ENCODE measurements around the gene FLRT3.

FLRT3 gene

GRCh38 chr20:14313341-14314020 is 23.9 kb downstream of the FLRT3 start:
- H3K4me1 ChIP-seq (ENCODE audit: insufficient read depth, low read length) = peaks cover 9% of the 10 kb centered on the region
- no peaks in the 10 kb centered on the region for H3K9me3 ChIP-seq (ENCODE audit: low read length)
- no peak overlapping the region for H3K4me3 ChIP-seq (ENCODE audit: low read depth in 1 of 2, low read length in 2 of 2)

GRCh38 chr20:14312001-14312400 is 25.4 kb downstream of the FLRT3 start:
- Histone ChIP-seq H3K27me3 (ENCODE audit: control insufficient read depth in 1 of 2, insufficient read depth in 2 of 2, low read length in 2 of 2) (no peaks in the 10 kb centered on the region), H3K4me1 (ENCODE audit: insufficient read depth, low read length) (peaks cover 13% of the 10 kb centered on the region), H3K9ac (ENCODE audit: low read length) (no peak overlapping the region), H3K4me3 (ENCODE audit: low read depth in 1 of 2, low read length in 2 of 2) (no peak overlapping the region), H3K27ac (ENCODE audit: low read depth, low read length) (no peak overlapping the region), H3K9me3 (ENCODE audit: low read length) (no peaks in the 10 kb centered on the region), H3K36me3 (ENCODE audit: insufficient read depth, low read length) (no peaks in the 10 kb centered on the region)

More at GRCh38 chr20:14313341-14314020, 23.9 kb downstream of the FLRT3 start:
- H3K9ac ChIP-seq (ENCODE audit: low read length) = no peak overlapping the region
- no peaks in the 10 kb centered on the region for H3K36me3 ChIP-seq (ENCODE audit: insufficient read depth, low read length)
- H3K27ac ChIP-seq (ENCODE audit: low read depth, low read length) = no peak overlapping the region
- no peaks in the 10 kb centered on the region for H3K27me3 ChIP-seq (ENCODE audit: control insufficient read depth in 1 of 2, insufficient read depth in 2 of 2, low read length in 2 of 2)

- H3K9ac ChIP-seq (ENCODE audit: low read length) = no peak overlapping the region
- no peak overlapping the region for H3K27ac ChIP-seq (ENCODE audit: low read depth, low read length)
- H3K4me1 ChIP-seq (ENCODE audit: insufficient read depth, low read length) = peaks cover 13% of the 10 kb centered on the region
- no peaks in the 10 kb centered on the region for H3K9me3 ChIP-seq (ENCODE audit: low read length)
- no peaks in the 10 kb centered on the region for H3K27me3 ChIP-seq (ENCODE audit: control insufficient read depth in 1 of 2, insufficient read depth in 2 of 2, low read length in 2 of 2)
- no peak overlapping the region for H3K4me3 ChIP-seq (ENCODE audit: low read depth in 1 of 2, low read length in 2 of 2)
- H3K36me3 ChIP-seq (ENCODE audit: insufficient read depth, low read length) = no peaks in the 10 kb centered on the region
These were observed 26.3 kb downstream of the FLRT3 start for GRCh38 chr20:14310977-14311627.

GRCh38 chr20:14307956-14308355 is 29.5 kb downstream of the FLRT3 start:
- Histone ChIP-seq H3K9ac (ENCODE audit: low read length) (no peak overlapping the region), H3K27ac (ENCODE audit: low read depth, low read length) (no peak overlapping the region), H3K4me1 (ENCODE audit: insufficient read depth, low read length) (peaks cover 13% of the 10 kb centered on the region)

GRCh38 chr20:14304472-14304871 is 32.9 kb downstream of the FLRT3 start:
- Histone ChIP-seq H3K9me3 (ENCODE audit: low read length) (no peaks in the 10 kb centered on the region), H3K27me3 (ENCODE audit: control insufficient read depth in 1 of 2, insufficient read depth in 2 of 2, low read length in 2 of 2) (no peaks in the 10 kb centered on the region), H3K27ac (ENCODE audit: low read depth, low read length) (no peak overlapping the region), H3K9ac (ENCODE audit: low read length) (no peak overlapping the region), H3K36me3 (ENCODE audit: insufficient read depth, low read length) (no peaks in the 10 kb centered on the region), H3K4me3 (ENCODE audit: low read depth in 1 of 2, low read length in 2 of 2) (no peak overlapping the region), H3K4me1 (ENCODE audit: insufficient read depth, low read length) (peaks cover 8% of the 10 kb centered on the region)

More at GRCh38 chr20:14307956-14308355, 29.5 kb downstream of the FLRT3 start:
- Histone ChIP-seq H3K36me3 (ENCODE audit: insufficient read depth, low read length) (no peaks in the 10 kb centered on the region), H3K9me3 (ENCODE audit: low read length) (no peaks in the 10 kb centered on the region), H3K4me3 (ENCODE audit: low read depth in 1 of 2, low read length in 2 of 2) (no peak overlapping the region), H3K27me3 (ENCODE audit: control insufficient read depth in 1 of 2, insufficient read depth in 2 of 2, low read length in 2 of 2) (no peaks in the 10 kb centered on the region)

GRCh38 chr20:14303651-14304050 is 33.8 kb downstream of the FLRT3 start:
- H3K27ac ChIP-seq (ENCODE audit: low read depth, low read length) = no peak overlapping the region
- no peaks in the 10 kb centered on the region for H3K9me3 ChIP-seq (ENCODE audit: low read length)
- H3K4me3 ChIP-seq (ENCODE audit: low read depth in 1 of 2, low read length in 2 of 2) = no peak overlapping the region
- peaks cover 6% of the 10 kb centered on the region for H3K4me1 ChIP-seq (ENCODE audit: insufficient read depth, low read length)
- H3K36me3 ChIP-seq (ENCODE audit: insufficient read depth, low read length) = no peaks in the 10 kb centered on the region
- no peak overlapping the region for H3K9ac ChIP-seq (ENCODE audit: low read length)
- no peaks in the 10 kb centered on the region for H3K27me3 ChIP-seq (ENCODE audit: control insufficient read depth in 1 of 2, insufficient read depth in 2 of 2, low read length in 2 of 2)

- no peaks in the 10 kb centered on the region for H3K27me3 ChIP-seq (ENCODE audit: control insufficient read depth in 1 of 2, insufficient read depth in 2 of 2, low read length in 2 of 2)
- H3K27ac ChIP-seq (ENCODE audit: low read depth, low read length) = no peak overlapping the region
- H3K4me1 ChIP-seq (ENCODE audit: insufficient read depth, low read length) = peaks cover 1% of the 10 kb centered on the region
- H3K9ac ChIP-seq (ENCODE audit: low read length) = no peak overlapping the region
- H3K9me3 ChIP-seq (ENCODE audit: low read length) = no peaks in the 10 kb centered on the region
- H3K4me3 ChIP-seq (ENCODE audit: low read depth in 1 of 2, low read length in 2 of 2) = no peak overlapping the region
- no peaks in the 10 kb centered on the region for H3K36me3 ChIP-seq (ENCODE audit: insufficient read depth, low read length)
These were observed 34.3 kb downstream of the FLRT3 start for GRCh38 chr20:14303106-14303505.

- Histone ChIP-seq H3K36me3 (ENCODE audit: insufficient read depth, low read length) (no peaks in the 10 kb centered on the region), H3K4me1 (ENCODE audit: insufficient read depth, low read length) (no peaks in the 10 kb centered on the region), H3K4me3 (ENCODE audit: low read depth in 1 of 2, low read length in 2 of 2) (no peak overlapping the region), H3K9me3 (ENCODE audit: low read length) (no peaks in the 10 kb centered on the region), H3K9ac (ENCODE audit: low read length) (no peak overlapping the region), H3K27ac (ENCODE audit: low read depth, low read length) (no peak overlapping the region), H3K27me3 (ENCODE audit: control insufficient read depth in 1 of 2, insufficient read depth in 2 of 2, low read length in 2 of 2) (no peaks in the 10 kb centered on the region)
These were observed 37.6 kb downstream of the FLRT3 start for GRCh38 chr20:14299831-14300230.

GRCh38 chr20:14295770-14296309 is 41.6 kb downstream of the FLRT3 start:
- Histone ChIP-seq H3K27ac (ENCODE audit: low read depth, low read length) (no peak overlapping the region), H3K27me3 (ENCODE audit: control insufficient read depth in 1 of 2, insufficient read depth in 2 of 2, low read length in 2 of 2) (no peaks in the 10 kb centered on the region), H3K4me1 (ENCODE audit: insufficient read depth, low read length) (no peaks in the 10 kb centered on the region), H3K9ac (ENCODE audit: low read length) (no peak overlapping the region), H3K4me3 (ENCODE audit: low read depth in 1 of 2, low read length in 2 of 2) (no peak overlapping the region), H3K9me3 (ENCODE audit: low read length) (no peaks in the 10 kb centered on the region), H3K36me3 (ENCODE audit: insufficient read depth, low read length) (no peaks in the 10 kb centered on the region)

- no peaks in the 10 kb centered on the region for H3K9me3 ChIP-seq (ENCODE audit: low read length)
- H3K27ac ChIP-seq (ENCODE audit: low read depth, low read length) = no peak overlapping the region
- no peaks in the 10 kb centered on the region for H3K36me3 ChIP-seq (ENCODE audit: insufficient read depth, low read length)
- H3K9ac ChIP-seq (ENCODE audit: low read length) = no peak overlapping the region
- H3K27me3 ChIP-seq (ENCODE audit: control insufficient read depth in 1 of 2, insufficient read depth in 2 of 2, low read length in 2 of 2) = no peaks in the 10 kb centered on the region
- no peak overlapping the region for H3K4me3 ChIP-seq (ENCODE audit: low read depth in 1 of 2, low read length in 2 of 2)
- no peaks in the 10 kb centered on the region for H3K4me1 ChIP-seq (ENCODE audit: insufficient read depth, low read length)
These were observed 42.2 kb downstream of the FLRT3 start for GRCh38 chr20:14295238-14295637.

GRCh38 chr20:14291502-14291901 is 45.9 kb downstream of the FLRT3 start:
- no peaks in the 10 kb centered on the region for H3K27me3 ChIP-seq (ENCODE audit: control insufficient read depth in 1 of 2, insufficient read depth in 2 of 2, low read length in 2 of 2)
- H3K9ac ChIP-seq (ENCODE audit: low read length) = no peak overlapping the region
- H3K27ac ChIP-seq (ENCODE audit: low read depth, low read length) = no peak overlapping the region
- no peaks in the 10 kb centered on the region for H3K9me3 ChIP-seq (ENCODE audit: low read length)
- no peak overlapping the region for H3K4me3 ChIP-seq (ENCODE audit: low read depth in 1 of 2, low read length in 2 of 2)
- H3K4me1 ChIP-seq (ENCODE audit: insufficient read depth, low read length) = no peaks in the 10 kb centered on the region
- H3K36me3 ChIP-seq (ENCODE audit: insufficient read depth, low read length) = no peaks in the 10 kb centered on the region
